GM12872 (cell line): ENCODE measurements around the gene SART3.

Experiments used
- TF ChIP-seq, protein P1 (sequence below): IDR thresholded peaks from 3 replicates; pipeline ENCODE4 v1.5.1; 2011; ENCODE audit warnings: low read depth, mild to moderate bottlenecking, low read length, moderate library complexity; ENCODE audit not compliant: insufficient read depth

Gene SART3

GRCh38 chr12:108495054-108495453, 65.9 kb downstream of the SART3 start:
- TF ChIP-seq, protein P1, sequence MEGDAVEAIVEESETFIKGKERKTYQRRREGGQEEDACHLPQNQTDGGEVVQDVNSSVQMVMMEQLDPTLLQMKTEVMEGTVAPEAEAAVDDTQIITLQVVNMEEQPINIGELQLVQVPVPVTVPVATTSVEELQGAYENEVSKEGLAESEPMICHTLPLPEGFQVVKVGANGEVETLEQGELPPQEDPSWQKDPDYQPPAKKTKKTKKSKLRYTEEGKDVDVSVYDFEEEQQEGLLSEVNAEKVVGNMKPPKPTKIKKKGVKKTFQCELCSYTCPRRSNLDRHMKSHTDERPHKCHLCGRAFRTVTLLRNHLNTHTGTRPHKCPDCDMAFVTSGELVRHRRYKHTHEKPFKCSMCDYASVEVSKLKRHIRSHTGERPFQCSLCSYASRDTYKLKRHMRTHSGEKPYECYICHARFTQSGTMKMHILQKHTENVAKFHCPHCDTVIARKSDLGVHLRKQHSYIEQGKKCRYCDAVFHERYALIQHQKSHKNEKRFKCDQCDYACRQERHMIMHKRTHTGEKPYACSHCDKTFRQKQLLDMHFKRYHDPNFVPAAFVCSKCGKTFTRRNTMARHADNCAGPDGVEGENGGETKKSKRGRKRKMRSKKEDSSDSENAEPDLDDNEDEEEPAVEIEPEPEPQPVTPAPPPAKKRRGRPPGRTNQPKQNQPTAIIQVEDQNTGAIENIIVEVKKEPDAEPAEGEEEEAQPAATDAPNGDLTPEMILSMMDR: peak; percentile 68

DNA sequence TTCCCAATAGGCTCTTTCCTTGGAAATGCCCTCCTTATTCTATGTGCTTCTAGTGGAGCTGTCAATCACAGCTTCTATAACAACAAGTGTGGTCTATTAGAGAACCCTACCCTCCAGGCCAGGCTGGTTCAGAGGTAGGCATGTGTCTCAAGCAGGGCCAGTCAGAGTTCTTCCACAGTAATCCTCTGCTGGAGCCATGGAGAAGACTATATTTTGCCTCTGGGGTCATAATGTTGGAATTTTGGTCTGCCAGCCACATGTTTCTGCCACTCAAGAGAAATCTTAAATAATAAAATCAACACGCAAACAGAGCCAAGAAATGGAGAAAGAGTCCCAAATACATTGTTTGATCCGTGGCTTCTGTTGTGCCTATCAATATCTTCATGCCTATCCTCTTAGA, 69.7 kb downstream of the SART3 start:
- TF ChIP-seq, protein P1: no peak

DNA sequence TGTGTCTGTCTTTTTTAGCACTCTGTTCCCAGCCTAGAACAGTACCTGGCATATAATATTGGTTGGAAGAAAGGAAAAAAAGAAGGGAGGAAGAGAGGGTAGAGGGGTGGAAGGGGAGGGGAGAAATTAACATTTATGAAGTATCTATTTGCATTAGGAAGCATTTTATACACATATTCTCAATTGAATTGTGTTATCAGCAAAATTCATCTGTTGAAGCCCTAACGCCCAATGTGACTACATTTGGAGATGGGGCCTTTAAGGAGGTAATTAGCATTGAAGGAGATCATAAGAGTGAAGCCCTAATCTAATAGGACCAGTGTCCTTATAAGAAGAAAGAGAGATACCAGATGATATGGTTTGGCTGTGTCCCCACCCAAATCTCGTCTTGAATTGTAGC, 76.1 kb downstream of the SART3 start:
- TF ChIP-seq, protein P1: no peak

GRCh38 chr12:108484431-108484830, 76.5 kb downstream of the SART3 start:
- TF ChIP-seq, protein P1: no peak

- TF ChIP-seq, protein P1: no peak
These were observed 77.5 kb downstream of the SART3 start for GRCh38 chr12:108483213-108484059.

- TF ChIP-seq, protein P1: no peak
These were observed 78.2 kb downstream of the SART3 start for GRCh38 chr12:108482717-108483212.

DNA sequence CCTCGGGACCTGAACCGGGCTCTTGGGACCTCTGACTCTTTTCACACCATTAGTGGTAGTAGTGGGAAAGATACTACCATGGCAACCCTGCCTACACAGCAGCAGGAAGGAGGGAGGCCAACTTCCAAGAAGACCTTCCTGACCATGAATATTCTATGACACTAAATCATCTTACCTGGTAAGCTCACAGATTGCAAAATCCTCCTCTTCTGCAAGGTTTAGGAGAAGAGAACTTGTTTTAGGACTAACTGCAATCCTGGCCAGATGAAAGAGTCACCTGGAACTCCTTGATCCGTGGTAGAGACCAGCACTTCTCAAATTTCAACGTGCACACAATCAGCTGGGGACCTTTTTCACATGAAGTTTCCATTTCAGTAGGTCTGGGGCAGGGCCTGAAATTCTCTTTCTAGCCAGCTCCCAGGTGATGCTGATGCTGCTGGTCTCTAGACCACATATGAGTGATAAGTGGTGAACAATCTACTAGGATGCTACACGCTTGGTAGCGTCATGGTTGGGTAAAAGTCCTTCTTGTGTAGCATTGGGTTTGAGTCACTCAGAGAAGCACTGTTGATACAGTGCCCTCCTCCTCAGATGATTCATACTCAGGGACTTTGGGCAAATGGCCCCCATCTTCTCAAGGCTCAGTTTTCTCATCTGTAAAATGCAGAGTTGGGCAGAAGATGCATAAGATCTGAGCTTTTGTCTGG, 81.5 kb downstream of the SART3 start:
- TF ChIP-seq, protein P1: no peak
